Mesendoderm (in vitro differentiated cells): ENCODE measurements around the gene DENND1B.

ENCODE experiments used
- DNase-seq: peaks from one replicate; pipeline ENCODE4 v3.0.0; 2013
- H2AK5ac ChIP-seq: 2 replicates; pipeline ENCODE4 v1.6.1; 2013; ENCODE audit warnings: low read length, inconsistent platforms
- H2BK120ac ChIP-seq: 2 replicates; pipeline ENCODE4 v1.6.1; 2013; ENCODE audit warnings: low read depth, mild to moderate bottlenecking, low read length, moderate library complexity, mixed read lengths
- H2BK15ac ChIP-seq: replicated peaks from 2 replicates; pipeline ENCODE4 v1.6.1; 2013; ENCODE audit warnings: low read depth, mild to moderate bottlenecking, moderate library complexity
- H2BK5ac ChIP-seq: 2 replicates; pipeline ENCODE4 v1.6.1; 2013; ENCODE audit warnings: low read length, inconsistent platforms
- H3K18ac ChIP-seq: 2 replicates; pipeline ENCODE4 v1.6.1; 2013; ENCODE audit warnings: mild to moderate bottlenecking, low read length, mixed read lengths
- H3K23ac ChIP-seq: one replicate; pipeline ENCODE4 v1.6.1; 2013; ENCODE audit warnings: low read length
- H3K27ac ChIP-seq: 2 replicates; pipeline ENCODE4 v1.5.1; 2013; ENCODE audit warnings: low read depth, mild to moderate bottlenecking, inconsistent platforms, low read length, moderate library complexity
- H3K27me3 ChIP-seq: 2 replicates; pipeline ENCODE4 v1.6.1; 2013; ENCODE audit warnings: low read length, control low read depth, mild to moderate bottlenecking, inconsistent platforms; ENCODE audit not compliant: insufficient read depth, poor library complexity
- H3K36me3 ChIP-seq: 2 replicates; pipeline ENCODE4 v1.6.1; 2013; ENCODE audit warnings: low read length, inconsistent platforms; ENCODE audit not compliant: control insufficient read depth, insufficient read depth
- H3K4ac ChIP-seq: one replicate; pipeline ENCODE4 v1.6.1; 2013; ENCODE audit warnings: low read depth, mild to moderate bottlenecking, low read length, moderate library complexity
- H3K4me1 ChIP-seq: 2 replicates; pipeline ENCODE4 v1.6.1; 2013; ENCODE audit warnings: low read depth, low read length, inconsistent platforms; ENCODE audit not compliant: control insufficient read depth
- H3K4me2 ChIP-seq: 2 replicates; pipeline ENCODE4 v1.6.1; 2013; ENCODE audit warnings: low read length
- H3K4me3 ChIP-seq: 2 replicates; pipeline ENCODE4 v1.5.1; 2013; ENCODE audit warnings: mild to moderate bottlenecking, low read length
- H3K56ac ChIP-seq: one replicate; pipeline ENCODE4 v1.6.1; 2013; ENCODE audit warnings: low read length
- H3K79me1 ChIP-seq: 2 replicates; pipeline ENCODE4 v1.6.1; 2013; ENCODE audit warnings: low read length, inconsistent platforms
- H3K79me2 ChIP-seq: 2 replicates; pipeline ENCODE4 v1.6.1; 2013; ENCODE audit warnings: mild to moderate bottlenecking, low read length; ENCODE audit not compliant: control insufficient read depth, insufficient read depth
- H3K9ac ChIP-seq: 2 replicates; pipeline ENCODE4 v1.6.1; 2013; ENCODE audit warnings: low read length, inconsistent platforms
- H4K5ac ChIP-seq: one replicate; pipeline ENCODE4 v1.6.1; 2013; ENCODE audit warnings: low read length
- H4K8ac ChIP-seq: one replicate; pipeline ENCODE4 v1.6.1; 2013; ENCODE audit warnings: low read depth, mild to moderate bottlenecking, control low read depth, low read length, moderate library complexity
- WGBS: extraction: QIAGEN DNeasy Blood & Tissue Kit; methylation state at CpG from one replicate; pipeline ENCODE4 v1.1.7; 2013; ENCODE audit warnings: low lambda C conversion rate, missing lambda C conversion rate; ENCODE audit not compliant: insufficient coverage; ENCODE audit errors: extremely low coverage; 5-methylcytosine and 5-hydroxymethylcytosine counted together

DENND1B gene

GRCh38 chr1:197553281-197553680 is 222.0 kb downstream of the DENND1B start:
- Histone ChIP-seq H3K4ac (no peak overlapping the region), H4K5ac (no peak overlapping the region), H3K36me3 (no peaks in the 10 kb centered on the region), H3K18ac (no peak overlapping the region), H3K4me1 (no peaks in the 10 kb centered on the region), H3K4me2 (no peak overlapping the region), H2BK120ac (no peak overlapping the region), H2AK5ac (no peak overlapping the region), H3K27me3 (no peaks in the 10 kb centered on the region), H2BK15ac (no peak overlapping the region), H3K79me2 (no peaks in the 10 kb centered on the region), H3K56ac (no peak overlapping the region), H2BK5ac (no peak overlapping the region), H3K79me1 (no peaks in the 10 kb centered on the region), H3K23ac (no peak overlapping the region), H3K4me3 (no peak overlapping the region), H3K9ac (no peak overlapping the region), H4K8ac (no peak overlapping the region), H3K27ac (no peak overlapping the region)
- no CpG with 5 or more reads among the region's 1 CpG for WGBS
- no peak for DNase-seq

DNA sequence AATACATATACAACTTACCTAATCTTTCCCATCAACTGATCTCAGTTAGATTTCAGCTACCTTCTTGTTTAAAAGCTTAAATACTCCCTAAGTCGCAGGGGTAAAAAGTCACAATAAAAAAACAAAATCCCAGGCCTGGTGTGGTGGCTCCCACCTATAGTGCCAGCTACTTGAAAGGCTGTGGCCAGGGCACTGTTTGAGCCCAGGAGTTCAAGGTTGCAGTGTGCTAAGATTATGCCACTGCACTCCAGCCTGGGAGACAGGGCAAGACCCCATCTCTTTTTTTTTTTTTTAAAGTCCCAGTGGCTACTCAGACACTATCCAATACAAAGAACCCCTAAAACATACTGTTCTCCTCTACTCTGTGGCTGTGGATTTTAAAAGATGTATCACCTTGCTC is 228.3 kb downstream of the DENND1B start:
- no peak overlapping the region for H2BK5ac ChIP-seq
- H3K4me3 ChIP-seq = no peak overlapping the region
- H3K4me2 ChIP-seq = no peak overlapping the region
- no peak overlapping the region for H3K18ac ChIP-seq
- no CpG with 5 or more reads among the region's 1 CpG for WGBS
- no peak overlapping the region for H2BK120ac ChIP-seq
- H3K27ac ChIP-seq = no peak overlapping the region
- H3K4ac ChIP-seq = no peak overlapping the region
- H2AK5ac ChIP-seq = no peak overlapping the region
- no peak overlapping the region for H4K5ac ChIP-seq
- DNase-seq = no peak
- no peaks in the 10 kb centered on the region for H3K4me1 ChIP-seq
- no peak overlapping the region for H4K8ac ChIP-seq
- H3K56ac ChIP-seq = no peak overlapping the region
- no peak overlapping the region for H2BK15ac ChIP-seq
- no peaks in the 10 kb centered on the region for H3K79me1 ChIP-seq
- H3K23ac ChIP-seq = no peak overlapping the region
- no peaks in the 10 kb centered on the region for H3K79me2 ChIP-seq
- H3K36me3 ChIP-seq = no peaks in the 10 kb centered on the region
- no peak overlapping the region for H3K9ac ChIP-seq
- no peaks in the 10 kb centered on the region for H3K27me3 ChIP-seq

DNA sequence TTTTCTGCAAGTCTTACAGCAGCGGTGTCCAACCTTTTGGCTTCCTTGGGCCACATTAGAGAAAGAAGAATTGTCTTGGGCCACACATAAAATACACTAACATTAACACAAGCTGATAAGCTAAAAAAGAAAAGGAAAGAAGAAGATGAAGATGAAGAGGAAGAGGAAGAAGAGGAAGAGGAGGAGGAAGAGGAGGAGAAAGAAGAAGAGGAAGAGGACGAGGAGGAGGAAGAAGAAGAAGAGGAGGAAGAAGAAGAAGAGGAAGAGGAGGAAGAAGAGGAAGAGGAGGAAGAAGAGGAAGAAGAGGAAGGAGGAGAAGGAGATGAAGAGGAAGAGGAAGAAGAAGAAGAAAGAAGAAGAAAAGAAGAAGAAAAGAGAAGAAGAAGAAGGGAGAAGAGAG is 230.7 kb downstream of the DENND1B start:
- H2BK15ac ChIP-seq = no peak overlapping the region
- H3K4me3 ChIP-seq = no peak overlapping the region
- H3K4ac ChIP-seq = no peak overlapping the region
- H3K79me2 ChIP-seq = no peaks in the 10 kb centered on the region
- H2AK5ac ChIP-seq = no peak overlapping the region
- H3K4me1 ChIP-seq = no peaks in the 10 kb centered on the region
- H3K9ac ChIP-seq = no peak overlapping the region
- H2BK5ac ChIP-seq = no peak overlapping the region
- H3K23ac ChIP-seq = no peak overlapping the region
- no peak overlapping the region for H3K4me2 ChIP-seq
- DNase-seq = no peak
- H4K8ac ChIP-seq = no peak overlapping the region
- H3K27ac ChIP-seq = no peak overlapping the region
- H4K5ac ChIP-seq = no peak overlapping the region
- no peaks in the 10 kb centered on the region for H3K79me1 ChIP-seq
- H3K27me3 ChIP-seq = no peaks in the 10 kb centered on the region
- 100% methylated on average over 1 of the region's 2 CpGs for WGBS
- H2BK120ac ChIP-seq = no peak overlapping the region
- no peak overlapping the region for H3K18ac ChIP-seq
- H3K36me3 ChIP-seq = no peaks in the 10 kb centered on the region
- no peak overlapping the region for H3K56ac ChIP-seq

DNA sequence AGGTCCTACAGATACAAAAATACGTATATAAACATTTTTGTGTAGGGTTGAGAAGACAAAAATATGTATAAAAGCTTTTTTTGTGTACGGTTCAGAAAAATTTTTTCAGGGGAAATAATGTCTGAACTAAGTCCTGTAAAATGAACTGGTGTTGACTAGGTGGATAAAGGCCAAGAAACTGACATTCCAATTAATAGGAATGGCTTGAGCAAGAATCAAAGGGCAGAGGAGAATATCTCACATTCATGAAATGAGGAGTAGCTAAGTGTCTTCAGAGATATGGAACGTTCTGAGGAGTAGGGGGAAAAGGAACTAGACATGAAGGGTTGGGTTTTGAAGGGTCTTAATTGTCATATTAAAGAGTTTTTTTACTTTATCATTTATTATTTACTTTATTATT is 231.2 kb downstream of the DENND1B start:
- H3K9ac ChIP-seq = no peak overlapping the region
- no peaks in the 10 kb centered on the region for H3K4me1 ChIP-seq
- no peak overlapping the region for H3K56ac ChIP-seq
- no peak overlapping the region for H3K18ac ChIP-seq
- no peak overlapping the region for H2BK5ac ChIP-seq
- no peak overlapping the region for H3K4me3 ChIP-seq
- H2BK120ac ChIP-seq = no peak overlapping the region
- no peak for DNase-seq
- H3K27me3 ChIP-seq = no peaks in the 10 kb centered on the region
- no peak overlapping the region for H3K4ac ChIP-seq
- no peak overlapping the region for H2AK5ac ChIP-seq
- no peaks in the 10 kb centered on the region for H3K36me3 ChIP-seq
- H3K4me2 ChIP-seq = no peak overlapping the region
- no peak overlapping the region for H3K23ac ChIP-seq
- no peak overlapping the region for H4K5ac ChIP-seq
- H3K79me1 ChIP-seq = no peaks in the 10 kb centered on the region
- H4K8ac ChIP-seq = no peak overlapping the region
- no peak overlapping the region for H2BK15ac ChIP-seq
- no CpG with 5 or more reads among the region's 3 CpGs for WGBS
- no peak overlapping the region for H3K27ac ChIP-seq
- no peaks in the 10 kb centered on the region for H3K79me2 ChIP-seq

DNA sequence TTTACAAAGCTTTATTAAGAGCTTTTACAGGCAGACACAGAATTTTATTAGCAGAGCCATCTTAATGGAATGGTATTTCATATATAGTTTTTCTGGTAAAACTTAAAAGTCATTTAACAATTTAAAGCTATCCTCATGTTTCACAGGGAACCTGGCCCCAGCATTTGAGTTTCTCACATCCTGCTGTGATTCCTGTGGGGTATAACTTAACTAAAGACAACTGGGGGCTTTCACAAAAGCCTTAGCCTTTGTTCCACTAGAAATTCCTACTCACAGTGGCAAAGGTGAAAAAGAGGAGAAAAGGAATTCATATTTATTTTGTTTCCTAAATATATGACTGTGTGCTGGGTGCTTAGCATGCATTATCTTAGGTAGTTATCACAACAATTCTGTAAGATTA is 233.9 kb downstream of the DENND1B start:
- H3K27me3 ChIP-seq = no peaks in the 10 kb centered on the region
- no peaks in the 10 kb centered on the region for H3K79me1 ChIP-seq
- H3K4ac ChIP-seq = no peak overlapping the region
- no peak overlapping the region for H2BK120ac ChIP-seq
- no peak overlapping the region for H2BK15ac ChIP-seq
- H3K4me3 ChIP-seq = no peak overlapping the region
- no peak overlapping the region for H3K4me2 ChIP-seq
- peak; percentile 19 for DNase-seq
- H3K36me3 ChIP-seq = no peaks in the 10 kb centered on the region
- no peak overlapping the region for H3K23ac ChIP-seq
- H3K27ac ChIP-seq = no peak overlapping the region
- H3K18ac ChIP-seq = no peak overlapping the region
- H3K9ac ChIP-seq = no peak overlapping the region
- H3K4me1 ChIP-seq = no peaks in the 10 kb centered on the region
- no peak overlapping the region for H4K8ac ChIP-seq
- H2BK5ac ChIP-seq = no peak overlapping the region
- no peak overlapping the region for H2AK5ac ChIP-seq
- H3K56ac ChIP-seq = no peak overlapping the region
- H3K79me2 ChIP-seq = no peaks in the 10 kb centered on the region
- H4K5ac ChIP-seq = no peak overlapping the region

DNA sequence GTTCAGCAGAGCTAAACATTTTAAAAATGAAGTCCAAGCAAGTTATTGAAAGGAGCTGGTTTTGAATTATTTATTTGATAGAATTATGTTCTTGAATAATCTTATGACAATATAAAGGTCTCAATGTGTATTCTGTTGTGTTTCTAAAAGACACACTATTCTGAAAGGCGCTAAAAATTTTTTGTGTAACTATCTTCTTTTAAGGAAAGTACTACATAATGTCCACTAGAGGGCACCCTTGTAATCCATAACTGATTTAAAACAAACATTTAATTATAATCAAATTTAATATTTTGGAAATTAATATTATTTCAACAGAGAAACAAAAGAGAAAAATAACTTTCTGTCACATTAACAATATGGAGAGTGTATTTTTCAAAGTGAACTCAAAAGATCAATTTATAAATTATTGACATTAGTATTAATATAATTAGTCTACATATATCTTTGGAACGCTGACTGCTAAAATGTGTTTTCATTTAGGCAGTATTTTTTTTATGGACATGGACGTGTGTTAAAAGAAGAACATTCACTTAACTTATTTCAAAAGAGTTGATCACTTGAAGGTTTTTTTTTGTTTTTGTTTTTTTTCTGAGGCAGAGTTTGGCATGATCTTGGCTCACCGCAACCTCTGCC is 248.4 kb downstream of the DENND1B start:
- no CpG with 5 or more reads among the region's 4 CpGs for WGBS
- Histone ChIP-seq H3K18ac (no peak overlapping the region), H3K79me1 (no peaks in the 10 kb centered on the region), H2BK120ac (no peak overlapping the region), H3K27ac (no peak overlapping the region), H4K5ac (no peak overlapping the region), H3K9ac (no peak overlapping the region), H3K4me3 (no peak overlapping the region), H3K4me1 (no peaks in the 10 kb centered on the region), H3K36me3 (no peaks in the 10 kb centered on the region), H3K4me2 (no peak overlapping the region), H3K27me3 (no peaks in the 10 kb centered on the region), H2AK5ac (no peak overlapping the region), H3K4ac (no peak overlapping the region), H3K56ac (no peak overlapping the region), H3K79me2 (no peaks in the 10 kb centered on the region), H2BK15ac (no peak overlapping the region), H4K8ac (no peak overlapping the region), H2BK5ac (no peak overlapping the region), H3K23ac (no peak overlapping the region)
- DNase-seq = peak; percentile 3
